Measurements from ENCODE around the gene SUSD4. TPM values are rescaled to one million over a fixed set of nuclear protein-coding genes. Genes with fewer than 3 reads are reported as not detected.
A peak's percentile ranks its signal among the peaks of the same experiment; 100 is the strongest.
"Not testable (repeated sequence)": the region's sequence is repeated elsewhere in the genome, so short reads cannot be mapped to it uniquely, and the experiment has no call there.

Gene SUSD4
- polyA plus RNA-seq, 5 donors = 21.7 to 29.8 (median 26.1) TPM

GRCh38 chr1:223257856-223258550, 106.0 kb downstream of the SUSD4 start:
- DNase-seq = no peak

- DNase-seq = no peak
Measured at GRCh38 chr1:223256034-223256433, 107.9 kb downstream of the SUSD4 start.

GRCh38 chr1:223253916-223254315, 110.1 kb downstream of the SUSD4 start:
- no peak for DNase-seq

- DNase-seq = not testable (repeated sequence)
Measured at GRCh38 chr1:223251387-223251786, 112.6 kb downstream of the SUSD4 start.

GRCh38 chr1:223250632-223251015, 113.4 kb downstream of the SUSD4 start:
- no peak for DNase-seq

GRCh38 chr1:223249854-223250631, 113.9 kb downstream of the SUSD4 start:
- DNase-seq = no peak

- no peak for DNase-seq
Measured at GRCh38 chr1:223248770-223249140, 115.2 kb downstream of the SUSD4 start.

GRCh38 chr1:223248001-223248769, 115.8 kb downstream of the SUSD4 start:
- no peak for DNase-seq

- peak; percentile 32 to 37 for DNase-seq
Measured at GRCh38 chr1:223246476-223247112, 117.4 kb downstream of the SUSD4 start.

- no peak for DNase-seq
Measured at GRCh38 chr1:223245983-223246382, 118.0 kb downstream of the SUSD4 start.

- no peak for DNase-seq
Measured at GRCh38 chr1:223245411-223245810, 118.6 kb downstream of the SUSD4 start.

GRCh38 chr1:223244366-223245103, 119.4 kb downstream of the SUSD4 start:
- no peak for DNase-seq

- DNase-seq = no peak
Measured at GRCh38 chr1:223243441-223244050, 120.4 kb downstream of the SUSD4 start.

GRCh38 chr1:223242971-223243370, 121.0 kb downstream of the SUSD4 start:
- DNase-seq = no peak

- DNase-seq = no peak
Measured at GRCh38 chr1:223242382-223242955, 121.5 kb downstream of the SUSD4 start.

GRCh38 chr1:223240122-223240521, 123.9 kb downstream of the SUSD4 start:
- no peak for DNase-seq

- DNase-seq = no peak
Measured at GRCh38 chr1:223235091-223235490, 128.9 kb downstream of the SUSD4 start.

GRCh38 chr1:223234534-223234933, 129.4 kb downstream of the SUSD4 start:
- no peak for DNase-seq

- no peak for DNase-seq
Measured at GRCh38 chr1:223234170-223234514, 129.8 kb downstream of the SUSD4 start.

GRCh38 chr1:223233410-223234169, 130.4 kb downstream of the SUSD4 start:
- no peak for DNase-seq
